Neutrophil (primary cell): ENCODE results near the gene UBE2O.

Experiments used
- H3K27ac ChIP-seq: fragments of 200-600 bp; sonication (generic); 2 replicates; pipeline ENCODE4 v1.5.1; 2016; ENCODE audit warnings: mild to moderate bottlenecking, moderate library complexity
- H3K27me3 ChIP-seq: fragments of 200-600 bp; sonication (generic); 2 replicates; pipeline ENCODE4 v1.6.0; 2016; ENCODE audit warnings: mild to moderate bottlenecking
- H3K36me3 ChIP-seq: fragments of 200-600 bp; sonication (generic); 2 replicates; pipeline ENCODE4 v1.5.1; 2017
- H3K4me1 ChIP-seq, 2 experiments: fragments of 200-600 bp in 1 of 2; sonication (generic) in 1 of 2; 1 replicate in 1 of 2; 2 replicates in 1 of 2; pipeline versions ENCODE4 v1.5.1 to v1.6.1; 2013 to 2016; ENCODE audit warnings: low read depth in 1 of 2, low read length in 1 of 2, mild to moderate bottlenecking in 1 of 2, moderate library complexity in 1 of 2; ENCODE audit not compliant: control insufficient read depth in 1 of 2, insufficient read depth in 1 of 2
- H3K4me3 ChIP-seq, 2 experiments: fragments of 200-600 bp in 1 of 2; sonication (generic) in 1 of 2; 1 replicate in 1 of 2; 2 replicates in 1 of 2; pipeline ENCODE4 v1.5.1; 2013 to 2016; ENCODE audit warnings: low read depth in 1 of 2, low read length in 1 of 2, mild to moderate bottlenecking in 1 of 2, moderate library complexity in 1 of 2
- H3K9me3 ChIP-seq: fragments of 200-600 bp; sonication (generic); 2 replicates; pipeline ENCODE4 v1.5.1; 2016
- TF ChIP-seq, protein P1 (sequence below): fragments of 200-600 bp; sonication (generic); IDR thresholded peaks from 2 replicates; pipeline ENCODE4 v1.5.1; 2016; ENCODE audit warnings: antibody characterized with exemption

UBE2O gene

DNA sequence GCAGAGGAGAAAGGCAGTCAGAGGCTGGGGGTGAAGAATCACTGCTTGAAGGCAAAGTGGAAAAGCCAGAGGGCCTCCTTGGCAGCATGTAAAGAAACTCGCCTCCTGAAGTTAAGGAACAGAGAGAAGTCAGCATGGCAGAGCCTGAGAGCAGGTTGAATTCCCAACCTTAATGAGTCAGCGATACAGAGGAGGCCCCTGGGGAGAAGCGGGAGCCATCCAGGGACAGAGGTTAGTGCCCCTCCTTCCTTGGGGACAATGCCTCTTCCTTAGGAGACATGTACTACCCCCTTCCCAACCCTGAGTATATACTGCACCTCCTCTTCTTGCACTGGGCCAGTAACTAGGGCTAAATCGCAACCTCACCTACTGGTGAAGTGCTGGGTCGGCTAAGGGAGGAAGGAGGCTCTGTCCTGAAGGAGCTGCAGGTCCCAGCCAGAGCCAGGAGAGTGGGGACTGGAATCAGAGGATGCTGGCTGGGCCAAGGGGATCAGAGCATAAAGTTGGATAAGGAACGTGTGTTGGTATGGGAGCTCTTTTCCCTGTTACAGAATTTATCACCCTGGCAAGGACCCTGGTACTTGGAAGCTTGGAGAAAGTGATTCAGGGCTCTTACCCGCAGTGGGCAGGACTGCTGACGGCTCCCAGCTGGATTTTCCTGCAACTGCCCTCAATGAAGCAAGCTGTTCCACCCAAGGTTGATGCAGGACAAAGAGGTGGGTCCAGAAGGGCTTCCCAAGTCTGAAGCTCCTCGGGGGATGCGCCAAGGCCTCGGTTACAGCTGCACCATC is 9.0 kb upstream of the UBE2O start:
- TF ChIP-seq, protein P1, sequence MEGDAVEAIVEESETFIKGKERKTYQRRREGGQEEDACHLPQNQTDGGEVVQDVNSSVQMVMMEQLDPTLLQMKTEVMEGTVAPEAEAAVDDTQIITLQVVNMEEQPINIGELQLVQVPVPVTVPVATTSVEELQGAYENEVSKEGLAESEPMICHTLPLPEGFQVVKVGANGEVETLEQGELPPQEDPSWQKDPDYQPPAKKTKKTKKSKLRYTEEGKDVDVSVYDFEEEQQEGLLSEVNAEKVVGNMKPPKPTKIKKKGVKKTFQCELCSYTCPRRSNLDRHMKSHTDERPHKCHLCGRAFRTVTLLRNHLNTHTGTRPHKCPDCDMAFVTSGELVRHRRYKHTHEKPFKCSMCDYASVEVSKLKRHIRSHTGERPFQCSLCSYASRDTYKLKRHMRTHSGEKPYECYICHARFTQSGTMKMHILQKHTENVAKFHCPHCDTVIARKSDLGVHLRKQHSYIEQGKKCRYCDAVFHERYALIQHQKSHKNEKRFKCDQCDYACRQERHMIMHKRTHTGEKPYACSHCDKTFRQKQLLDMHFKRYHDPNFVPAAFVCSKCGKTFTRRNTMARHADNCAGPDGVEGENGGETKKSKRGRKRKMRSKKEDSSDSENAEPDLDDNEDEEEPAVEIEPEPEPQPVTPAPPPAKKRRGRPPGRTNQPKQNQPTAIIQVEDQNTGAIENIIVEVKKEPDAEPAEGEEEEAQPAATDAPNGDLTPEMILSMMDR, result no peak
- H3K9me3 ChIP-seq, result no peaks in the 10 kb centered on the region
- H3K4me3 ChIP-seq, result no peak overlapping the region
- H3K27me3 ChIP-seq, result no peaks in the 10 kb centered on the region
- H3K4me1 ChIP-seq, result no peaks in the 10 kb centered on the region
- no peak overlapping the region for H3K27ac ChIP-seq
- H3K36me3 ChIP-seq, result no peaks in the 10 kb centered on the region

DNA sequence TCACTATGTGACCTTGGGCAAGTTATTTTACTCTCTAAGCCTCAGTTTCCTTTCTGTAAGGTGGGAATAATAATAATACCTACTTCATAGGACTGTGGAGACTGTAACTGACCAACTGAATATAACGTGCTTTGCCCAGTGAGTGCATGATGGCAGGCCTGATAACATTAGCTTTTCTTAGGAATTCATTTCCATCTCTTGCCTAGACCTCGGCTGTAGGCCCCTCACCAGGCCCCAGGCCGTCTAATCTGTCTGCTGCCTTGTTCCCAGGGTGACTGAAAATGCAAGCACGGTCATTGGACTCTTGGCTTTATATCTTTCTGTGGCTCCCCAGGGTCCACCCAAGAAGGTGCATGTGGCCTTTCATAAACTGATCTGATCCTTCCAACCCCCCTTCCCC is 6.7 kb upstream of the UBE2O start:
- Histone ChIP-seq H3K4me3 (no peak overlapping the region), H3K9me3 (no peaks in the 10 kb centered on the region), H3K27me3 (no peaks in the 10 kb centered on the region), H3K36me3 (no peaks in the 10 kb centered on the region), H3K27ac (no peak overlapping the region), H3K4me1 (no peaks in the 10 kb centered on the region)
- TF ChIP-seq, protein P1, result no peak

DNA sequence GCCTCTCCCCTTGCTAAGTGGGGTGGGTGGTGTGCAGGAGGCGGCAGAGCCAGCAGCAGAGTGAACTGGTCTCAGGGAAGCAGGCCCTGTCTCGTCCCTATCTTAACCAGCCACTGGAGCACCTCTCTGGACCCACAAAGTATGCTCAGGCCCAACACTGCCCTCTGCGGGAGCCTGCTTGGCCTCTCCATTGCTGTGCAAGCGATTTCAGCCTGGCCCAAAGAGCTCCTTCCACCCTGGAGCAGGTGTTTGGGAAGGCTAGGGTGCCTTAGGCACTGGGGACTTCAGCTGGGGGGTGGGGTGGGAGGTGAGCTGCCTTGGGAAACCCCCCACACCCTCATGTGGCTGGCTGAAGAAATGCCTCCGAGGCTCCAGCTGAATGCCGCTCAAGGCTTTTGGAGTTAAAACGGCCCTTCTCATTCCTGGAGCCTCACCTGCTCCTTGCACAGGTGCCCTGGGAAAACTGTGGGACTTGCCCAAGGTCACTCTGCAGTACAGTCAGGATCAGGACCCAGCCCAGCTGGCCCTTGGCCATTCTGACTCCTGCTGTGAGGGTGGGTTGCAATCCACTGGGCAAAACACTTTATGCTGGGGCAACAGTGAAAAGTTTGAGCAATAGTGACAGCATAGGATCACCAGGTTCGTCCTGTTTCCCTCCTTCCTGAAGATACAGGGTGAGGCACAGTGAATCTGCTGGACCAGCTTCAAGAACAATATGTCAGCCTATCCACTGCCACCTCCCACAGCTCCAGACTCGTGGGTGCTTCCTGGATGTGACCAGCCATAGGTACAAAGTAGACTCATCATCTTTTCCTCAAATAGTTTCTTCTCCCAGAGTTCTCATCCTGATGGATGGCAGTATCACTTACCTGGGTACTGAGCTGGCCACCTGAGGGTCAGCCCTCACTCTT is 5.9 kb upstream of the UBE2O start:
- no peaks in the 10 kb centered on the region for H3K36me3 ChIP-seq
- H3K27me3 ChIP-seq, result no peaks in the 10 kb centered on the region
- H3K27ac ChIP-seq, result no peak overlapping the region
- no peak overlapping the region for H3K4me3 ChIP-seq
- H3K9me3 ChIP-seq, result no peaks in the 10 kb centered on the region
- TF ChIP-seq, protein P1, result no peak
- no peaks in the 10 kb centered on the region for H3K4me1 ChIP-seq

DNA sequence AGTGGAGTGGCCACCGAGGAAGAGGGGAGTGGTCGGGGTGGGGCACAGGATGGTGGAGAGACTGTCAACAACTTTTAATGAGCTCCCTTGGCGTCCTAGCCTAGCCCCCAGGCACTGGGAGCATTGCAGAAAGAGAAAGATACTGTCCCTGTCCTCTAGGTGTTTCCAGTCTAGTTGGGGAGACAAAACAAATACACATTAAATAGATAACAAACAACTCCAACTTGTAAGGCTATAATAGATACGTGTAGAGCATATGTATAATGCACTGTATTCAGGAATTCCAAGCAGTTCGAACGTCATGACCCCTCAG is 435 bp upstream of the UBE2O start:
- TF ChIP-seq, protein P1, result no peak
- peak overlapping the region; percentile 79 to 92 for H3K4me3 ChIP-seq
- peak overlapping the region; percentile 75 for H3K27ac ChIP-seq
- H3K9me3 ChIP-seq, result no peaks in the 10 kb centered on the region
- peaks cover 10% of the 10 kb centered on the region for H3K27me3 ChIP-seq
- H3K4me1 ChIP-seq, result peaks cover 7 to 18% of the 10 kb centered on the region in 2 experiments
- H3K36me3 ChIP-seq, result no peaks in the 10 kb centered on the region

DNA sequence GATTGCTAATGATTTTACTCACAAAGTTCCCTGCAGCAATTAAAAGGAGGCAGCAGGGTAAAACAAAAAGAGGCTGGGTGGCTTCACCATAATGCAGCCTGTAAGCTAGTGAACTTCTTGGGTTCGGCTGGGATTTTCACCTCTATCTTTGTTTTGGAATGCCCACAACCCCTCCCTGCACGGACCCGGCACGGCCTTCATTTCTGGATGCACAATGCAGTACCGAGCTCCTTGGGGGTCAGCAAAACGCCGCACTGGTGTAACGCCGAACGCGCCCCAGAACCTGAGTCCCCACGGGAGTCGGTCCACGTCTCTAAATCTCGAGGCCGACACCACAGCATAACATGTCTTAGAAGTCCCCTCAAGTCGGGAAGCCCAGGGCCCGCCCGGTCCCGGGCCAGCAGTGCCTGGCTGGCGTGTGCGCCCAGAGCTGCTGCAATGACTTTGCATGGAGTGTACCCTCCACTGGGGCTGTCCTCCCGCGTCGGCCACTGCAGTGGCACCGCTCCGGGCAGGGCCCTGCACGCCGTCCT is 759 bp downstream of the UBE2O start:
- peak overlapping the region; percentile 75 for H3K27ac ChIP-seq
- H3K27me3 ChIP-seq, result peaks cover 10% of the 10 kb centered on the region
- H3K4me3 ChIP-seq, result peak overlapping the region; percentile 79 to 92
- TF ChIP-seq, protein P1, result no peak
- no peaks in the 10 kb centered on the region for H3K36me3 ChIP-seq
- H3K9me3 ChIP-seq, result no peaks in the 10 kb centered on the region
- H3K4me1 ChIP-seq, result peaks cover 7 to 18% of the 10 kb centered on the region in 2 experiments
